Sigmoid colon (tissue), 7 donors: ENCODE data around the gene BMERB1. TPM values are rescaled to one million over a fixed set of nuclear protein-coding genes. Genes with fewer than 3 reads are reported as not detected.
"Not testable (repeated sequence)": the region's sequence is repeated elsewhere in the genome, so short reads cannot be mapped to it uniquely, and the experiment has no call there.

ENCODE experiments used
- DNase-seq: peaks from one replicate; pipeline ENCODE4 v3.0.0-alpha.2; 2019
- H3K27ac ChIP-seq, 4 donors: fragments of 200-600 bp; sonication (generic); one replicate each; pipeline ENCODE4 v1.5.1; 2016 to 2019; ENCODE audit warnings: mild to moderate bottlenecking in 1 of 4
- H3K27me3 ChIP-seq, 3 donors: fragments of 200-600 bp; sonication (generic); one replicate each; pipeline ENCODE4 v1.5.1; 2019; ENCODE audit warnings: mild to moderate bottlenecking in 1 of 3
- H3K36me3 ChIP-seq, 4 donors: fragments of 200-600 bp; sonication (generic); one replicate each; pipeline ENCODE4 v1.5.1; 2016 to 2019
- H3K4me1 ChIP-seq, 4 donors: fragments of 200-600 bp; sonication (generic); one replicate each; pipeline ENCODE4 v1.5.1; 2017 to 2019
- H3K4me3 ChIP-seq, 4 donors: fragments of 200-600 bp; sonication (generic); one replicate each; pipeline ENCODE4 v1.5.1; 2017 to 2019; ENCODE audit warnings: mild to moderate bottlenecking in 2 of 4, moderate library complexity in 1 of 4
- H3K9me3 ChIP-seq, 4 donors: fragments of 200-600 bp in 3 of 4; sonication (generic) in 3 of 4; one replicate each; pipeline versions ENCODE4 v1.5.1 to v1.6.1; 2013 to 2019
- CTCF ChIP-seq, 4 experiments: fragments of 450-650 bp in 3 of 4; fragments of 200-600 bp in 1 of 4; IDR thresholded peaks; one replicate each; pipeline ENCODE4 v1.5.1; 2016 to 2019; ENCODE audit warnings: antibody characterized with exemption in 4 of 4, mild to moderate bottlenecking in 3 of 4, moderate library complexity in 2 of 4
- EP300 ChIP-seq, 4 donors: sonication (generic); formaldehyde crosslinking; IDR thresholded peaks; one replicate each; pipeline ENCODE4 v1.6.1; 2017; ENCODE audit warnings: antibody characterized with exemption in 4 of 4
- POLR2A ChIP-seq, 2 donors: fragments of 450-650 bp; IDR thresholded peaks; one replicate each; pipeline ENCODE4 v1.6.1; 2016; ENCODE audit warnings: antibody characterized with exemption in 2 of 2, mild to moderate bottlenecking in 2 of 2, moderate library complexity in 2 of 2
- POLR2AphosphoS5 ChIP-seq, 4 donors: sonication (generic); formaldehyde crosslinking; IDR thresholded peaks; one replicate each; pipeline ENCODE4 v1.6.1; 2017; ENCODE audit warnings: antibody characterized with exemption in 4 of 4
- WGBS, 2 donors: extraction: QIAGEN DNeasy Blood & Tissue Kit; methylation state at CpG; one replicate each; pipeline ENCODE4 v1.1.7; 2013; 5-methylcytosine and 5-hydroxymethylcytosine counted together
- intact Hi-C: fragments of 100-400 bp; cut with DNase I; formaldehyde crosslinking; loops from one replicate; pipeline ENCODE4 v1.15.1; 2023
- polyA plus RNA-seq, 3 donors: library from polyadenylated mRNA; stranded (reverse); fragments of 200-250 nt; gene quantifications; one replicate each; pipeline ENCODE4 v1.2.3, GENCODE V29; 2013
- total RNA-seq, 4 donors: library from RNA; depleted of rRNA; stranded (reverse); fragments of >200 nt; gene quantifications; one replicate each; pipeline ENCODE4 v1.1.0, GENCODE V29; 2016
- donor health status: healthy with polysubstance abuse.
- donor health status: Bipolar disorder and iron deficiency.
- donor health status: healthy.

The BMERB1 gene
- total and polyA plus RNA-seq, 7 donors = 3.7 to 112 (median 63.4) TPM

GRCh38 chr16:15466886-15467781 lies 32.7 kb downstream of the BMERB1 start:
- TF ChIP-seq POLR2AphosphoS5 (IDR thresholded peaks at IDR 0.05) (no peak), EP300 (IDR thresholded peaks at IDR 0.05) (no peak), CTCF (IDR thresholded peaks at IDR 0.05) (no peak), POLR2A (IDR thresholded peaks at IDR 0.05) (no peak)
- Histone ChIP-seq H3K27me3 (no peaks in the 10 kb centered on the region), H3K36me3 (no peaks in the 10 kb centered on the region), H3K27ac (no peak overlapping the region), H3K4me3 (no peak overlapping the region), H3K9me3 (no peaks in the 10 kb centered on the region), H3K4me1 (no peaks in the 10 kb centered on the region)
- DNase-seq = no peak
- intact Hi-C loops = no loop called here
- 63 to 65% methylated on average over 3 of the region's 3 CpGs for WGBS, 2 donors

DNA sequence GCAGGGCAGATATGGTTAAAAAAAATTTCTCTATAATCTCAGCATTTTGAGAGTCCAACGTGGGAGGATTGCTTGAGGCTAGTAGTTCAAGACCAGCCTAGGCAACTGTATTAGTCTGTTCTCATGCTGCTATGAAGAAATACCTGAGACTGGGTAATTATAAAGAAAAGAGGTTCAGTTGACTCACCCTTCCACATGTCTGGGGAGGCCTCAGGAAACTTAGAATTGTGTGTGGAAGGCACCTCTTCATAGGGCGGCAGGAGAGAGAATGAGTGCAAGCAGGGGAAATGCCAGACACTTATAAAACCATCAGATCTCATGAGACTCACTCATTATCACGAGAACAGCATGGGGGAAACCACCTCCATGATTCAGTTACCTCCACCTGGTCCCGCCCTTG lies 42.6 kb downstream of the BMERB1 start:
- H3K4me1 ChIP-seq, H3K9me3 ChIP-seq, H3K27me3 ChIP-seq, H3K27ac ChIP-seq, DNase-seq, intact Hi-C loops, H3K36me3 ChIP-seq, H3K4me3 ChIP-seq: not testable (repeated sequence)
- WGBS, 2 donors = 85 to 87% methylated on average over 4 of the region's 4 CpGs

DNA sequence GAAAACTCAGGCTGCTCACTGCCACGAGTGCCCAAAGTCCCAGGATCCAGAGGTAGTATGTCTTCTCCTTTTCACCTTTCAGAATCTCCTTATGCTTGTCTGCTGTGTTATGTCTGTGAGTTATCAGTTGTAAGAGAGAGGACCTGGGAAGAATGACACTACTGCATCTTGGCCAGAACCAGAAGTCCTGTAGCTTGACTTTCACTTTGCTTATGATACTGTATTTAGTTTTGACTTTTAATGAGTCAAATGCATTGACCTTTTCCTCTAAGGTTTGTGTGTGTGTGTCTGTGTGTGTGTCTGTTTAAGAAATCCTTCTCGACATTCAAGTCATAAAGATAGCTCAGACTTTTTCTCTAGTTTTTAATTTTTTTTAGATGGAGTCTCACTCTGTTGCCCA lies 43.4 kb downstream of the BMERB1 start:
- Histone ChIP-seq H3K4me1 (peaks cover 0 to 8% (median 2%) of the 10 kb centered on the region in 4 donors), H3K27ac (peak overlapping the region in 1 of 4 donors; percentile 13), H3K9me3 (no peaks in the 10 kb centered on the region), H3K36me3 (no peaks in the 10 kb centered on the region), H3K4me3 (no peak overlapping the region), H3K27me3 (no peaks in the 10 kb centered on the region)
- TF ChIP-seq EP300 (IDR thresholded peaks at IDR 0.05) (no peak), POLR2AphosphoS5 (IDR thresholded peaks at IDR 0.05) (no peak), POLR2A (IDR thresholded peaks at IDR 0.05) (no peak), CTCF (IDR thresholded peaks at IDR 0.05) (no peak)
- no peak for DNase-seq
- intact Hi-C loops = no loop called here
- WGBS, 2 donors = 70 to 82% methylated on average over 2 of the region's 2 CpGs

GRCh38 chr16:15482068-15482747 lies 47.8 kb downstream of the BMERB1 start:
- peak; percentile 85 for DNase-seq
- Histone ChIP-seq H3K4me1 (peaks cover 0 to 8% (median 2%) of the 10 kb centered on the region in 4 donors), H3K27ac (peak overlapping the region in 3 of 4 donors; percentile 8 to 48 (median 27)), H3K9me3 (no peaks in the 10 kb centered on the region), H3K4me3 (no peak overlapping the region), H3K36me3 (no peaks in the 10 kb centered on the region), H3K27me3 (no peaks in the 10 kb centered on the region)
- peak in 1 of 4 donors; percentile 19 for TF ChIP-seq EP300 (IDR thresholded peaks at IDR 0.05)
- no peak for TF ChIP-seq CTCF (IDR thresholded peaks at IDR 0.05)
- peak in 3 of 4 donors; percentile 31 to 50 (median 45) for TF ChIP-seq POLR2AphosphoS5 (IDR thresholded peaks at IDR 0.05)
- TF ChIP-seq POLR2A (IDR thresholded peaks at IDR 0.05) = no peak
- intact Hi-C loops = no loop called here
- WGBS, 2 donors = 54 to 61% methylated on average over 3 of the region's 3 CpGs

DNA sequence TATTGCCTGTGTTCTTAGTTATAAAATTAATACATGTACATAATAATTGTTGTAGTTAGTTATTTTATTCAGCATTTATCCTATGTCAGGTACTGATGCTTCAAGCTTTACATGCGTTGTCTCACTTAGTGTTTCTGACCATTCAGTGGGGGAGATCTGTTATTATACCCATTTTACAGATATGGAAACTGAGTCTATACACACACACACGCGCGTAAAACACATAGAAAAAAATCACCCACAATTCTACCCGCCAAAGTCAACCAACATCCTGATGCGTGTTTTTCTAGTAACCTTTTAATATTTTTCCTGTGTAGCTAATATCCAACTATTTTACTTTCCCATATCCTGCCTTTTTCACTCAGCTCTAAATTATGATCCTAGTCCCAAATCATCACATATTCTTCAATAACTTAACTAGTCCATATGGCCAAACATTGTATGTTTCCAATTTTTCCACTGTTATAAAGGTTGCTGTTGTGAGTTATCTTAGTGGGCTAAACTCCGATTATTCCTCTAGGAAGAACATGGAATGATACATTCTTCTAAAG lies 48.4 kb downstream of the BMERB1 start:
- no peaks in the 10 kb centered on the region for H3K9me3 ChIP-seq
- H3K27ac ChIP-seq = peak overlapping the region in 2 of 4 donors; percentile 8 to 27
- WGBS, 2 donors = 97 to 98% methylated on average over 7 of the region's 7 CpGs
- H3K27me3 ChIP-seq = no peaks in the 10 kb centered on the region
- intact Hi-C loops = no loop called here
- H3K36me3 ChIP-seq = no peaks in the 10 kb centered on the region
- no peak overlapping the region for H3K4me3 ChIP-seq
- peaks cover 0 to 5% (median 2%) of the 10 kb centered on the region in 4 donors for H3K4me1 ChIP-seq
- TF ChIP-seq POLR2AphosphoS5 (IDR thresholded peaks at IDR 0.05) (no peak), POLR2A (IDR thresholded peaks at IDR 0.05) (no peak), EP300 (IDR thresholded peaks at IDR 0.05) (no peak), CTCF (IDR thresholded peaks at IDR 0.05) (no peak)
- no peak for DNase-seq
